Effector CD8-positive, alpha-beta T cell (primary cell): ENCODE measurements around the gene NCOA3.

Source experiments
- DNase-seq: peaks from one replicate; lab custom pipeline; 2025; lab: John Stamatoyannopoulos, UW

Gene NCOA3

DNA sequence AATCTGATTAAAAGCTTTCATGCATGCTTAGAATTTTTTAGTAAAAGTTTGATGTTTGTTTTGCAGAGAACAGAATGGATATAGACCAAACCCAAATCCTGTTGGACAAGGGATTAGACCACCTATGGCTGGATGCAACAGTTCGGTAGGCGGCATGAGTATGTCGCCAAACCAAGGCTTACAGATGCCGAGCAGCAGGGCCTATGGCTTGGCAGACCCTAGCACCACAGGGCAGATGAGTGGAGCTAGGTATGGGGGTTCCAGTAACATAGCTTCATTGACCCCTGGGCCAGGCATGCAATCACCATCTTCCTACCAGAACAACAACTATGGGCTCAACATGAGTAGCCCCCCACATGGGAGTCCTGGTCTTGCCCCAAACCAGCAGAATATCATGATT, 133.6 kb downstream of the NCOA3 start:
- no peak for DNase-seq

DNA sequence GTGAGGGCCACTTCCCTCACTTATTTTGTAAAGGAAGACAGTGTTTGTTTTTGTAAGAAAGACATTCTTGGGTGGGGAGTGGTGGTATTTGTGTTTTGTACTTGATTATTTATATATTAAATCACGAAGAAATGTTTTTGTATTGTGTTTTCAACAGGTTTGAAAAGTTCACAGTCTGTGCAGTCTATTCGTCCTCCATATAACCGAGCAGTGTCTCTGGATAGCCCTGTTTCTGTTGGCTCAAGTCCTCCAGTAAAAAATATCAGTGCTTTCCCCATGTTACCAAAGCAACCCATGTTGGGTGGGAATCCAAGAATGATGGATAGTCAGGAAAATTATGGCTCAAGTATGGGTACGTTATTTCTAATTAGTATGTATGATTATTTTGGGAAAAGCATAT, 137.2 kb downstream of the NCOA3 start:
- no peak for DNase-seq

DNA sequence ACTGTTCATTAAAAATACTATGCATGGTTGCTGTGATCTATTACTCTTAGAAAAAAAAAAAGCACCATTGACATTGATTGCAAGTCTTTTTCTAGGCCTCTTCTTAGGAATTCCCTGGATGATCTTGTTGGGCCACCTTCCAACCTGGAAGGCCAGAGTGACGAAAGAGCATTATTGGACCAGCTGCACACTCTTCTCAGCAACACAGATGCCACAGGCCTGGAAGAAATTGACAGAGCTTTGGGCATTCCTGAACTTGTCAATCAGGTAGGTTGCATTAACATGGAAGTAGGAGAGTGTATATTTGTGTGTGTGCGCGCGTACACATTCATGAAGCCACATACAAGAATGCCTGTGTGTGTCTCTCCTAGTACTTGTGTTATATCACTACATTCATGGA, 140.4 kb downstream of the NCOA3 start:
- no peak for DNase-seq

DNA sequence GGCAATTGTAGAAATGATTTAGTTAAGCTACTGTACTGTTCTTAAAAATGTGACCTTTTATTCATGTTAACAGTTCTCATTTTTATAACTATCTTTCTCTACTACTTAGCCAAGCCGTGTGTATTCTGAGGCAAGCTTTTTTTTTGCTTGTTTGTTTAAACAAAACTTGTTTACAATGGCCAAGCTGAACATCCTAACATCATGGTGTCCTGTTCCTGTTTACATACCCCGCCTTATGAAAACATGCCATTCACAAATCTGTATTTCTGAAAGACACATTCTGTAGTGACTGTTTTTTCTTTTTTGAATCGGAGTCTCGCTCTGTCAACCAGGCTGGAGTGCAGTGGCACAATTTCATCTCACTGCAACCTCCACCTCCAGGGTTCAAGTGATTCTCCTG, 140.9 kb downstream of the NCOA3 start:
- DNase-seq: no peak

DNA sequence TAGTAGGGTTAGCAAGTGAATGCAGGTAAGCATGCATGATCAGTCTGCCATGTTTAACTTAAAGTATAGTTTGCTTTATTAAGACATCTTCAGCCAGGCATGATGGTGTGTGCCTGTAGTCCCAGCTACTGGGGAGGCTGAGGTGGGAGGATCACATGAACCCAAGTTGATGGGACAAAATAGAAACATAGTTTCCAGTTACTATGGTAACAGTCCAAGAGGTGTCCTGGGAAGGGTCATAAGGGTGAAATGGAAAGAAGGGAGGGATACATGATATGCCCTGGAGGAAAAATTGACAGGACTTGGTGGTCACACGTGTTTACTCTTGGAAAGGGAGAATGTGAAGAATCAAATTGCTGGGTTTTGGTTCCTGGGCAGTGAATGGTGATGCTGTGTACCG, 143.9 kb downstream of the NCOA3 start:
- no peak for DNase-seq

DNA sequence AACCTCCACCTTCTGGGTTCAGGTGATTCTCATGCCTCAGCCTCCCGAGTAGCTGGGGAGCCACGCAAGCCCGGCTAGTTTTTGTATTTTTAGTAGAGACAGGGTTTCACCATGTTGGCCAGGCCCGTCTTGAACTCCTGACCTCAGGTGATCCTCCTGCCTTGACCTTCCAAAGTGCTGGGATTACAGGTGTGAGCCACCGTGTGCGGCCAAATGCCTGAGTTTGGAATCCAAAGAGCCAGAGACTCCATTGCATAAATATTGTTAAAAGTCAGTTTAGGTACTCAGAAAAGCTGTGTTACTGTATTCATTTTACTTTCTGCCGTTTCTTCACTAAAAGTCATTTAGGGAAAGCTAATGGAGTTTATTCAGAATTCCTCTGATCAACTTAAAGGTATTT, 146.3 kb downstream of the NCOA3 start:
- DNase-seq: no peak

DNA sequence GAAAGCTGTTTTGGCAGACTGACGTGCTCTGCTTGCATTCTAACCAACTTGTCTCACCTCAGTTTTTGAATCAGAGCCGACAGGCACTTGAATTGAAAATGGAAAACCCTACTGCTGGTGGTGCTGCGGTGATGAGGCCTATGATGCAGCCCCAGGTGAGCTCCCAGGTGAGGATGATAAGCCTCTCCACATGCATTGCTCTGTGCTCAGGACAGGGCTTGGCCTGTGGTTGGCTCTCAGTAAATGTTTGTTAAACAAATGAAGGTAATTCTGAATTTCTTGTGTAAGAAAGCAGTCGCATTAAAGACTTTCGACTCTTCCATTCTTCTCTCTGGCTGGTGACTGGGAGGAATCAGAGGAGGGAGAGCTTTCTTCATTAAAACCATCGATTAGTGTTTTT, 147.3 kb downstream of the NCOA3 start:
- no peak for DNase-seq

DNA sequence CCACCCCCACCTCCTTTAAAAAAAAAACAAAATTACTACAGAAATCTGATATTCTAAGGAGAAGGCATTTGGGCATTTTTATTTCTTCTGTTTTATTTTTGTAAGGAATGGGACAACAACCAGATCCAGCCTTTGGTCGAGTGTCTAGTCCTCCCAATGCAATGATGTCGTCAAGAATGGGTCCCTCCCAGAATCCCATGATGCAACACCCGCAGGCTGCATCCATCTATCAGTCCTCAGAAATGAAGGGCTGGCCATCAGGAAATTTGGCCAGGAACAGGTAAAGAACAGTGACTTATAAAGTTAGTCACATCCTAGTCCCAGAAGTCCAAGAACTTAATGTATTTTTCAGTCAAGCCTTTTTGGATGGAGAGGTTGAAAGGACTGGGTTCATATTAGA, 150.6 kb downstream of the NCOA3 start:
- DNase-seq: no peak

DNA sequence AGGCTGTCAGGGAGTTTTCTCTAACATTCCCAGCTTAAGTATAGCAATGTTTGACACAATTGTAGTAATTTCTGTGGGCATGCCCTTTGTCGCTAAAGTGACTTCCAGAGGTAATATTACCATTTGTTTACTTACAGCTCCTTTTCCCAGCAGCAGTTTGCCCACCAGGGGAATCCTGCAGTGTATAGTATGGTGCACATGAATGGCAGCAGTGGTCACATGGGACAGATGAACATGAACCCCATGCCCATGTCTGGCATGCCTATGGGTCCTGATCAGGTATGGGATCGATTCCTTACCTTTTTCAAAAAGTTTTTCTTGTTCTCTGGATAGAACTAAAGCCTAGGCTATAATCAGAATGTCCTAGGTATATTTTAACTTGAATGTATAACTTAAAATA, 151.1 kb downstream of the NCOA3 start:
- no peak for DNase-seq

DNA sequence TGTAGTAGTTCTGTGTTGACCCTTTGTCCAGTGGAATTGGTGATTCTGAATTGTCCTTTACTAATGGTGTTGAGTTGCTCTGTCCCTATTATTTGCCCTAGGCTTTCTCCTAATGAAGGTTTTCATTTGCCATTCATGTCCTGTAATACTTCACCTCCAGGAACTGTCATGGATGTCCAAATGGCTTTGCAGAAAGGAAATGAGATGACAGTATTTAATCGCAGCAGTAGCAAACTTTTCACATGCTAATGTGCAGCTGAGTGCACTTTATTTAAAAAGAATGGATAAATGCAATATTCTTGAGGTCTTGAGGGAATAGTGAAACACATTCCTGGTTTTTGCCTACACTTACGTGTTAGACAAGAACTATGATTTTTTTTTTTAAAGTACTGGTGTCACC, 152.2 kb downstream of the NCOA3 start:
- DNase-seq: no peak

DNA sequence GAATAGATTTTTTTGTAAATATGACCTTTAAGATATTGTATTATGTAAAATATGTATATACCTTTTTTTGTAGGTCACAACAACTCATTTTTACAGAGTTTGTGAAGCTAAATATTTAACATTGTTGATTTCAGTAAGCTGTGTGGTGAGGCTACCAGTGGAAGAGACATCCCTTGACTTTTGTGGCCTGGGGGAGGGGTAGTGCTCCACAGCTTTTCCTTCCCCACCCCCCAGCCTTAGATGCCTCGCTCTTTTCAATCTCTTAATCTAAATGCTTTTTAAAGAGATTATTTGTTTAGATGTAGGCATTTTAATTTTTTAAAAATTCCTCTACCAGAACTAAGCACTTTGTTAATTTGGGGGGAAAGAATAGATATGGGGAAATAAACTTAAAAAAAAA, 152.7 kb downstream of the NCOA3 start:
- DNase-seq: no peak

DNA sequence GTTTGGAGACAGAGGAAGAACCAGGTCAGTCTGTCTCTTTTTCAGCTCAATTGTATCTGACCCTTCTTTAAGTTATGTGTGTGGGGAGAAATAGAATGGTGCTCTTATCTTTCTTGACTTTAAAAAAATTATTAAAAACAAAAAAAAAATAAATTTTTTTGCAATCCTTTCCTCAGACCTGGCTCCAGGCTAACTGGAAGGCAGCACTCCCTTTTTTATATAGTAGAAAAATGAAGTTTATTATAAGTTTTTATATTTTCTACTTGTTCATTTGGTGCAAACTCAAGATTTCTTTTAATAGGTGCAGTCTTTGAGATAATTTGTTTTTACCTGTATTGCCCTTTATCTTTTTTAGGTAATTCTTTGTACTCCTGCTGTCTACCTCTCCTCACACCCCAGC, 153.9 kb downstream of the NCOA3 start:
- no peak for DNase-seq

DNA sequence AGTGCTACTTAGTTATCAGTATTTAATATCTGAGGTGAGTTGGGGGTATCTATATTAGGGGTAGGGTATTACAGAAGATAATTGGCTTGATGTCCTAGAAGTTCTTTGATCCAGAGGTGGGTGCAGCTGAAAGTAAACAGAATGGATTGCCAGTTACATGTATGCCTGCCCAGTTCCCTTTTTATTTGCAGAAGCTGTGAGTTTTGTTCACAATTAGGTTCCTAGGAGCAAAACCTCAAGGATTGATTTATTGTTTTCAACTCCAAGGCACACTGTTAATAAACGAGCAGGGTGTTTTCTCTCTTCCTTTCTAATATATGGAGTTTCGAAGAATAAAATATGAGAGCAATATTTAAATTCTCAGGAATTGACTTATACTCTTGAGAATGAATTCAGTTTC, 154.6 kb downstream of the NCOA3 start:
- no peak for DNase-seq

DNA sequence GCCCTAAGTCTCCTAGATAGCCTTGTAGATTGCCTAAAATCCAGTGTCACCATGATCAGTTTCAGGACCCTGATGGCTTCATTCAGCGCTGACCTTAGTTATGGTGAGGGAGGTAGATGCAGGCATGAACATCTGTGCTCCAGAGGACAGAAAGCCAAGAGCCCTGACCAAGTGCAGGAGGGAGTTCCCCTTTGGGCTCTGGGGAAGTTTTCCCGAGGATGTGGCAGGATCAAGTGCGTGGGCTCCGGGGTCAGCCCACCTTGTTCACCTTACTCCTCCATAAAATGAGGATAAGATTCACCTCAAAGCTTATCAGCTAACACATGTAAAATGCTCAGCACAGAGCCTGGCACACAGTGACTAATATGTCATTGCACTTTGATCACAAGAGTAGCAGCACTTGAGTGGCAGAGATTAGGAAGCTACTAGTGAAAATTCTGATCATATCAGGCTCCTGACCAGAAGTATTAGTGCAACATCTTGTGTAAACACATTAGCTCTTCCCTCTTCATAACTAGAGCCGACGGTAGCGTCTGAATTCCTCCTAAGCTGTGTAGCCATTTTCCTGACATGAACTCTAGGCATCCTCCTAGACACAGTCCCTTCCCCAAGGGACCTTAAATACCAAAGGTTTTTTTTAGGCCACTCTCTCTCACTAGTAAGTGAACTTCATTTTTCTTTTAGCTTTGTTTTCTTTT, 158.4 kb downstream of the NCOA3 start:
- no peak for DNase-seq

DNA sequence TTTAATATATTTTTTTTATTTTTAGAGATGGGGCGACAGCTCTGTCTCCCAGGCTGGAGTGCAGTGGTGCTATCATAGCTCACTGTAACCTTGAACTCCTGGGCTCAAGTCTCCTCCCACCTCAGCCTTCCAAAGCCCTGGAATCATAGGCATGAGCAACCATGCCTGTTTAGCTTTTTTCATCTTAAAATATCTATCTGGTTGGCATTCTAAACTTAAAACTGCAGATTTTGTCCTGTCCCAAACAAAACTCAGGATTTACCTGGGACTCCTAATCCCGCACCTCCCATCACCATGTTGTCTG, 158.9 kb downstream of the NCOA3 start:
- no peak for DNase-seq

DNA sequence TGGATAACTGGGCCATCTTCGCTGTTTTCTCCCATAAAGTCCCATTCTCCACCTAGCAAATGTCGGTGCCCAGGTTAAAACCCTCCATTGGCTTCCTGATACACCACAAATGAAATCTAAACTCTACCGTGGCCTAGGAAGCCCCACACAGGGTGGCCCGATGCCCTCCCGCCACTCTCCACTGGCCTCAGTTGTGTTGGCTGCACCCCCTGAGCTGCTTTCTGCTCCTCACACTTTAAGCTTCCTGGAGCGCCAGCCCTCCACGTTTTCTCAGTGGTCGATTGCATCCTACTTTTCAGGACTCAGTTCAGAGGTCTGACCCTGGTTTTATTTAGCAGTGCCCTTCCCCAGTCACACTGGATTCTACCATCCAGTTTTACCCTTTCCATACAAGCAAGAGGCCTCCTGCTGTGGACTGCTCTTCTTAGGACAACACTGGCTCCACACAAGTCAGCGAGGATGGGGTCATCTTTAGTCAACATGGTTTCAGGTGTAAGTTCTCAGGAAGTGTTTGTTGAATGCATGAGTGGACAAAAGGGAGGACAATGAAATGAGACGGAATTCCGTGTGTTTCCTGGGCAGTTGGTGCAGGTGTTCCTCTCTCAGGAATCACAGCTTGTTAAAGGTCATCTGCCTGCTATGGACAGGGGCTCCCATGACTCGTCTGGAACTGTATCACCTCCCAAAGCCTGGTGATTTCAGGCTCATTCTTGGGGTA, 159.5 kb downstream of the NCOA3 start:
- DNase-seq: no peak

DNA sequence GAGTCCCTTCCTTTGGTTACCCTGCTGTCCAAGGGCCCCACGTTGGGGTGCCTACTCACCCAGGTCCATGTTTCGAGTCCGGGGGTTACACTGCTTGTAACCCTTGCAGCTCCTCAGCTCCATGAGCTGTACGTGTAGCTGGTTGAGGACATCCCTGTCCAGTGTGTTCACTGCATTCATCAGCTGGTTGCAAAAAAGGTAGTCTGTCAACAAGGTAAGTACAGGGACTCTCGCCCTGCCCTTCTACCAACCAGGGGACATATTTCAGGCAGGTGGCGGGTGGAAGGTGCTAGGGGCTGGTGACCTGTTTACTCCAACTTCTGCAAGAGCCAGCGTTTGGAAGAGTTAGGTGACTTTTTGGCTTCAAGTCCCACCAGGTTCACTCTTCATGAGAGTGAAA, 160.0 kb downstream of the NCOA3 start:
- DNase-seq: no peak

DNA sequence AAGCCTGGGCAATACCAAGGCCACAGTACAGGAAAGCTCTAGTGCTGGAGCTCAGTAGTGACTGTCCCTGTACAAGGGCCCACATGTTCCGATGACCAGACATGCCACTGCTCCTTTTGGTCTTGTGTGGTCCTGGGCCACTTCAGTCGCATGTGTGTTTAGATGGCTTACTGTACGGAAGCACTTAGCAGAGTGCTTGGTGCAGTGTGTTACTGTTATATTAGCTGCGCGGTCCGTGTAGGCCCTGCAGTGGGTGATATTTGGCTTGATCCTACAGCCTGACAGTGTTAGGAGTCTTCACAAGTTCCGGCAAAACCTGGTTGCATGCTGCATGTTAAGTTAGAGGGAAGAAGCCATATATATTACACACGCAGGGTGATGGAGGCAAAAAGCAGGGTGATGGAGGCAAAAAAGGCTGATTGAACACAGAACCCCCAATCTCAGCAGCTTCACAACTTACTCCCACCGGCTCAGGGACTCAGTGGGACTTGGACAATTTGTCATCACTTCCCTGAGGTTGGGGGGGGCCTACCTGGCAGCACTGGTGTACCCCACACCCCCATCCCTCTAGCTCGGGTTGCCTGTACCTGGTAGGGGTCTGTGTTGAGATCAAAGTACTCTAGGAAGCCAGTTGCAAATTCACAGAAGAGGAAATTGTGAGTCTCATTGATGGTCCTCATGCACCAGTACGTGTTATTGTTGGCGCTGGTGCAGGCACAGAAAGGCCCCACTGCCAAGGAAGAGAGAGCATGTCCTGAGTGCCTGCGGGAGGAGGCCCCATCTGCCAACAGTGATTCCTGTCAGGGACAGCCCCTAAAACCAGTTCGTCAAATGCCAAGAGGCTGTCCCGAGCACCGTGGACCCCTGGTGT, 161.0 kb downstream of the NCOA3 start:
- DNase-seq: no peak

DNA sequence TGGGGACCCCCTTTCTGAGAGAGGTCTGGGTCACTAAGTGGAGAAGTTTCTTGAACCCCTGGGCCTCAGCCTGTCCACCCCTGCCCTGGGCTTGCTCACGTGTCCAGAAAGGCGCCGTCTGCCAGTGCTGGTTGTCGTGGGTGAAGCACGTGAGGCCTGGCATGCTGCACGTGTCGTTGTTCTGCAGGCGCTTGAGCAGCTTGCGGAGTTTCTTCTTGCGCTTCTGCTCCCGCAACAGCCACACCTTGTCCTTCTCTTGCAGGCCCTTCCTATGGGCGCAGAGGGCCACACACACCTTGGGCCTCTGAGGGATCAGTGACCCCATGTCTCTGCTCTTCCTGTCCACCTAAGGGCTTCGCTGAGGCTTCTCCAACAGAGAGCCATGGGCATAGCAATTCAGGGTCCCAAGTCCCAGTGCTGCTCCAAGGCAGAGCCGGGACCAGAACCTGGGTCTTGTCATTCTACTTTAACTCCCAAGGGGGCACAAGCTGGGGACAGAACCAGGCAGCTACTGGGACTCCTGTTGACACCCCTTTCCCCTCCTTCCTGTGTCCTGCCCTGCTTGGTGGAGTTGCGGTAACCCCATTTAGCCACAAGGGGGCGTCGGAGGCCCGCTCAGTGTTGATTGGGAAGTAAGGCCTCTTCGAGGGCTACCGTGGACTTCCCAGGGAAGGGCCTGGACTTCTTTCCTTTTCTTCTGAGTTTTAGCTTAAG, 161.8 kb downstream of the NCOA3 start:
- DNase-seq: peak; percentile 62

DNA sequence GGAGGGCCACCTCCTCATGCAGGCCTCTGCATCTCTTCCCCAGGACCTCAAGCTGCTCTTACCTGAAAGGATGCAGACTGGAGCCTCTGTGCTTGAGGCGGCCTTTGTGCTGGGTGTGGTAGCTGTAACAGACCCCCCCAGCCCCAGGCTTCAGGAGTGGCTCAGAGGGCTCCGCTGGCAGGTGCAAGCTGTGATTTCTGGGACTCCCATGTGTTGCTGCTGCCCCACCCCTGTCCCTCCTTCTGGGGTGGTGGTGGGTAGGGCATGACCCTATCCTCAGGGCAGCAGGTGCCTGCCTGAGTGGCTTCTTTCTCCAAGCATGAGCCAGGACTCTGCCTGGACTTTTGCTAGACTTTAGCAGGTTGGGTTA, 162.4 kb downstream of the NCOA3 start:
- no peak for DNase-seq

DNA sequence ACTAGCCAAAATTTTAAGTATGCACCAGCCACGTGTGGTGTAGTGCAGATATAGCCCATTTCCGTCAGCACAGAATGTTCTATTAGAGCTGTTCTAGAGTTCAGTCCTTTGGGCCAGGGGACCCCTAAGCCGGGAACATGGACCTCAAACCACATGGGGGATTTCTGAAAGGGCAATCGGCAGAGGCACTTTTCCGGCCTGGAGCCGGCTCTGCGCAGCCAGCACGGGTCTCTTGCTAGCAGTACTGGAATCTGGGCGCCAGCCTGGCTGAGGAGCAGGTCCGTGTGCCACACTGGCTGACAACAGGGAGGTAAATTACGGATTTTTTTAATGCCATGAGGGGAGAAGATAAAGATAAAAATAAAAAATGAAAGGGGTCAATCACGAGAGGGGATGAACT, 163.1 kb downstream of the NCOA3 start:
- DNase-seq: no peak

DNA sequence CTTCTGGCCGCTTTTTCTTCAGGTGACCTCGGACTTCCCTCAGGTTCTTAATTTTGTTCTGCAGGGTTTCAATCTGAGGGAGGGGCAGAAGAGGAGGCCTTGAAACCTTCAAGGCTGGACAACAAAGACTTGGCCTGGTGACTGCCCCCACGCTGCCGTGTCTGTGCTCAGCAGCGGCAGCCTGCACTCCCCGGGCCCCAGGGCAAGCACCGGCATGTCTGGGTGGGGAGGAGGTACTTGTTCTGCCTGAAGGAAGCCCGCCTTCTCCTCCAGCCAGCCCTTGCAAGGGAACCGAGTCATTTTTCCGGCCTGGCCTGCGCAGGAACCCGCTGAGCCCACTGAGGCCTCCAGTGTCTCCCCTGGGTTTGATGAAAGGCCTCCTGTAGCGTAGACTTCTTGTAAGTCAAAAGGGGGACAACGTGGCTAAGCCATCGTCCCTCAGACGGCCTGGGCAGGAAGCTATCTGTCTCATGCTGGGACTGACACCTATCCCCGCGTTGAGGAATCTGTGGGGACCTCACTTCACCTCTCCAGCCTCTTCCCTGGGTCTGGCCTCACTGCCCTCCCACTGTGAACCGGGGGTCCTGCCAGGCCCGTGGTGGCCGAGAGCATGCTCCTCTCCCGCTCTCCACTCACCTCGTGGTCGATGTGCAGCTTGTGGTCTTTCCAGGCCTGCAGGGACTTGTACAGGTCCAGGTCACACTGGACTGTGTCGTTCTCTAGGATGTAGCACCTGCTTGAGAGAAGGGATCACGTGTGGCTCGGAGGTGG, 163.7 kb downstream of the NCOA3 start:
- DNase-seq: no peak
